Measurements from ENCODE around the gene SLC35G4.

GRCh38 chr18:11587432-11587831 lies 22.0 kb upstream of the SLC35G4 start:
- TF ChIP-seq, protein P1, sequence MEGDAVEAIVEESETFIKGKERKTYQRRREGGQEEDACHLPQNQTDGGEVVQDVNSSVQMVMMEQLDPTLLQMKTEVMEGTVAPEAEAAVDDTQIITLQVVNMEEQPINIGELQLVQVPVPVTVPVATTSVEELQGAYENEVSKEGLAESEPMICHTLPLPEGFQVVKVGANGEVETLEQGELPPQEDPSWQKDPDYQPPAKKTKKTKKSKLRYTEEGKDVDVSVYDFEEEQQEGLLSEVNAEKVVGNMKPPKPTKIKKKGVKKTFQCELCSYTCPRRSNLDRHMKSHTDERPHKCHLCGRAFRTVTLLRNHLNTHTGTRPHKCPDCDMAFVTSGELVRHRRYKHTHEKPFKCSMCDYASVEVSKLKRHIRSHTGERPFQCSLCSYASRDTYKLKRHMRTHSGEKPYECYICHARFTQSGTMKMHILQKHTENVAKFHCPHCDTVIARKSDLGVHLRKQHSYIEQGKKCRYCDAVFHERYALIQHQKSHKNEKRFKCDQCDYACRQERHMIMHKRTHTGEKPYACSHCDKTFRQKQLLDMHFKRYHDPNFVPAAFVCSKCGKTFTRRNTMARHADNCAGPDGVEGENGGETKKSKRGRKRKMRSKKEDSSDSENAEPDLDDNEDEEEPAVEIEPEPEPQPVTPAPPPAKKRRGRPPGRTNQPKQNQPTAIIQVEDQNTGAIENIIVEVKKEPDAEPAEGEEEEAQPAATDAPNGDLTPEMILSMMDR (IDR thresholded peaks at IDR 0.05; ENCODE audit: insufficient read depth, low read length, poor library complexity, severe bottlenecking), result no peak
- no peak for TF ChIP-seq EZH2phosphoT487 (conservative IDR thresholded peaks at IDR 0.05; ENCODE audit: low read length)
